Smooth muscle cell (in vitro differentiated cells): ENCODE results near the gene SLC37A2. TPM values are rescaled to one million over a fixed set of nuclear protein-coding genes. Genes with fewer than 3 reads are reported as not detected.

Experiments
- DNase-seq: peaks from one replicate; lab custom pipeline; 2025; ENCODE audit not compliant: unreplicated experiment; lab: John Stamatoyannopoulos, UW
- H2AFZ ChIP-seq: fragments of 200-600 bp; sonication (generic); 2 replicates; pipeline ENCODE4 v1.6.0; 2016; ENCODE audit warnings: antibody characterized with exemption, low read depth, mild to moderate bottlenecking
- H3F3A ChIP-seq: fragments of 200-600 bp; sonication (generic); 2 replicates; pipeline ENCODE4 v1.6.0; 2017; ENCODE audit warnings: antibody characterized with exemption, low read depth
- H3K27ac ChIP-seq: fragments of 200-600 bp; sonication (generic); 2 replicates; pipeline ENCODE4 v1.5.1; 2016; ENCODE audit warnings: low read depth, mild to moderate bottlenecking
- H3K27me3 ChIP-seq: fragments of 200-600 bp; sonication (generic); 2 replicates; pipeline ENCODE4 v1.6.1; 2016; ENCODE audit warnings: low read depth, mild to moderate bottlenecking
- H3K36me3 ChIP-seq: fragments of 200-600 bp; sonication (generic); 2 replicates; pipeline ENCODE4 v1.5.1; 2016; ENCODE audit warnings: low read depth
- H3K4me1 ChIP-seq: fragments of 200-600 bp; sonication (generic); 2 replicates; pipeline ENCODE4 v1.5.1; 2016; ENCODE audit warnings: low read depth
- H3K4me2 ChIP-seq: fragments of 200-600 bp; sonication (generic); 2 replicates; pipeline ENCODE4 v1.6.0; 2016; ENCODE audit warnings: mild to moderate bottlenecking
- H3K4me3 ChIP-seq: fragments of 200-600 bp; sonication (generic); 2 replicates; pipeline ENCODE4 v1.5.1; 2016; ENCODE audit warnings: mild to moderate bottlenecking
- H3K79me2 ChIP-seq: fragments of 200-600 bp; sonication (generic); 2 replicates; pipeline ENCODE4 v1.6.0; 2016; ENCODE audit warnings: low read depth, mild to moderate bottlenecking
- H3K9ac ChIP-seq: fragments of 200-600 bp; sonication (generic); 2 replicates; pipeline ENCODE4 v1.6.0; 2016; ENCODE audit warnings: low read depth
- H3K9me3 ChIP-seq: fragments of 200-600 bp; sonication (generic); replicated peaks from 2 replicates; pipeline ENCODE4 v1.5.1; 2016; ENCODE audit warnings: low read depth
- H4K20me1 ChIP-seq: fragments of 200-600 bp; sonication (generic); 2 replicates; pipeline ENCODE4 v1.6.0; 2016; ENCODE audit warnings: low read depth
- CTCF ChIP-seq: fragments of 200-600 bp; sonication (generic); IDR thresholded peaks from 2 replicates; pipeline ENCODE4 v1.5.1; 2017; ENCODE audit warnings: borderline replicate concordance, mild to moderate bottlenecking, antibody characterized with exemption; ENCODE audit not compliant: insufficient read depth, poor library complexity, severe bottlenecking
- WGBS: methylation state at CpG from one replicate; pipeline ENCODE4 v1.1.7; 2016; ENCODE audit warnings: low lambda C conversion rate; 5-methylcytosine and 5-hydroxymethylcytosine counted together
- polyA plus RNA-seq: library from polyadenylated mRNA; unstranded; fragments of >200 nt; fragmentation: Nextera tagmentation; extraction: Ambion mirVana; gene quantifications from 2 replicates; pipeline ENCODE4 v1.2.1, GENCODE V29; 2016
- total RNA-seq: library from RNA; depleted of rRNA; stranded (reverse); fragments of >200 nt; gene quantifications from 2 replicates; pipeline ENCODE4 v1.2.3, GENCODE V29; 2014

Gene SLC37A2
- total and polyA plus RNA-seq, 2 experiments from 2014 or later = 0.69 to 5.3 TPM

- Histone ChIP-seq H2AFZ (no peak overlapping the region), H4K20me1 (no peaks in the 10 kb centered on the region), H3K36me3 (no peaks in the 10 kb centered on the region), H3K27me3 (peaks cover 16% of the 10 kb centered on the region), H3K79me2 (no peaks in the 10 kb centered on the region), H3K4me1 (peaks cover 8% of the 10 kb centered on the region), H3K9ac (no peak overlapping the region), H3K4me2 (no peak overlapping the region), H3K4me3 (no peak overlapping the region), H3F3A (no peaks in the 10 kb centered on the region), H3K9me3 (no peaks in the 10 kb centered on the region), H3K27ac (no peak overlapping the region)
- WGBS = 74% methylated on average over 5 of the region's 5 CpGs
- no peak for TF ChIP-seq CTCF
- no peak for DNase-seq
Measured at GRCh38 chr11:125069796-125070195, 6.7 kb downstream of the SLC37A2 start.

GRCh38 chr11:125070699-125071254, 7.7 kb downstream of the SLC37A2 start:
- H2AFZ ChIP-seq = no peak overlapping the region

GRCh38 chr11:125071435-125071834, 8.3 kb downstream of the SLC37A2 start:
- Histone ChIP-seq H3F3A (no peaks in the 10 kb centered on the region), H4K20me1 (no peaks in the 10 kb centered on the region), H3K4me2 (no peak overlapping the region), H3K4me1 (peaks cover 8% of the 10 kb centered on the region), H3K9me3 (no peaks in the 10 kb centered on the region), H2AFZ (no peak overlapping the region), H3K36me3 (no peaks in the 10 kb centered on the region), H3K79me2 (no peaks in the 10 kb centered on the region), H3K4me3 (no peak overlapping the region), H3K9ac (no peak overlapping the region), H3K27me3 (no peaks in the 10 kb centered on the region), H3K27ac (no peak overlapping the region)
- no peak for TF ChIP-seq CTCF
- WGBS = 72% methylated on average over 5 of the region's 5 CpGs
- no peak for DNase-seq

More at GRCh38 chr11:125070699-125071254, 7.7 kb downstream of the SLC37A2 start:
- 82% methylated on average over 7 of the region's 7 CpGs for WGBS
- Histone ChIP-seq H3K4me3 (no peak overlapping the region), H3K9me3 (no peaks in the 10 kb centered on the region), H4K20me1 (no peaks in the 10 kb centered on the region), H3K27me3 (peaks cover 6% of the 10 kb centered on the region), H3K79me2 (no peaks in the 10 kb centered on the region), H3K9ac (no peak overlapping the region), H3K27ac (peak overlapping the region; percentile 2), H3K36me3 (no peaks in the 10 kb centered on the region), H3K4me1 (peaks cover 8% of the 10 kb centered on the region), H3K4me2 (peak overlapping the region; percentile 21), H3F3A (no peaks in the 10 kb centered on the region)
- no peak for DNase-seq
- no peak for TF ChIP-seq CTCF

- Histone ChIP-seq H3K27me3 (no peaks in the 10 kb centered on the region), H3K27ac (no peak overlapping the region), H4K20me1 (no peaks in the 10 kb centered on the region), H3K36me3 (no peaks in the 10 kb centered on the region), H3K79me2 (no peaks in the 10 kb centered on the region), H3K9ac (no peak overlapping the region), H3F3A (no peaks in the 10 kb centered on the region), H3K9me3 (no peaks in the 10 kb centered on the region), H3K4me1 (peaks cover 8% of the 10 kb centered on the region), H2AFZ (no peak overlapping the region), H3K4me2 (no peak overlapping the region), H3K4me3 (no peak overlapping the region)
- DNase-seq = no peak
- no peak for TF ChIP-seq CTCF
- 88% methylated on average over 6 of the region's 6 CpGs for WGBS
Measured at GRCh38 chr11:125071846-125072217, 8.7 kb downstream of the SLC37A2 start.
